HepG2 (cell line): ENCODE measurements around the gene SYS1. TPM values are rescaled to one million over a fixed set of nuclear protein-coding genes. Genes with fewer than 3 reads are reported as not detected.

Source experiments
- BRD4 ChIP-seq: sonication (generic); formaldehyde crosslinking; IDR thresholded peaks from 2 replicates; pipeline ENCODE4 v1.4.0; 2020; ENCODE audit warnings: missing genetic modification reagents
- CCAR2 ChIP-seq: fragments of 200-400 bp; formaldehyde crosslinking; optimal IDR thresholded peaks from 2 replicates; pipeline ENCODE3; 2018; ENCODE audit warnings: low read depth, mild to moderate bottlenecking, low read length, moderate library complexity
- GZF1 ChIP-seq: sonication (generic); formaldehyde crosslinking; IDR thresholded peaks from 2 replicates; pipeline ENCODE4 v1.5.1; 2020; ENCODE audit warnings: mild to moderate bottlenecking, missing genetic modification reagents
- MIER2 ChIP-seq: IDR thresholded peaks from 2 replicates; pipeline ENCODE4 v1.6.1; 2016; ENCODE audit warnings: missing biosample characterization, missing genetic modification reagents
- MLLT10 ChIP-seq: sonication (generic); formaldehyde crosslinking; IDR thresholded peaks from 2 replicates; pipeline ENCODE4 v1.4.0; 2020; ENCODE audit warnings: missing genetic modification reagents
- NR2C2 ChIP-seq: sonication (generic); formaldehyde crosslinking; IDR thresholded peaks from 2 replicates; pipeline ENCODE4 v1.4.0; 2020; ENCODE audit warnings: missing genetic modification reagents, mild to moderate bottlenecking, moderate library complexity, borderline replicate concordance
- ONECUT2 ChIP-seq: sonication (generic); formaldehyde crosslinking; IDR thresholded peaks from 2 replicates; pipeline ENCODE4 v1.4.0; 2020; ENCODE audit warnings: missing genetic modification reagents
- RFX1 ChIP-seq: fragments of 450-650 bp; IDR thresholded peaks from 2 replicates; pipeline ENCODE4 v1.6.1; 2017
- ZBTB42 ChIP-seq: sonication (generic); formaldehyde crosslinking; IDR thresholded peaks from 2 replicates; pipeline ENCODE4 v1.5.0; 2020; ENCODE audit warnings: mild to moderate bottlenecking, missing genetic modification reagents
- ZNF30 ChIP-seq: sonication (generic); formaldehyde crosslinking; IDR thresholded peaks from 2 replicates; pipeline ENCODE4 v1.5.0; 2020; ENCODE audit warnings: mild to moderate bottlenecking, missing genetic modification reagents
- ZNF335 ChIP-seq: sonication (generic); formaldehyde crosslinking; IDR thresholded peaks from 2 replicates; pipeline ENCODE4 v1.4.0; 2020; ENCODE audit warnings: missing genetic modification reagents
- ZNF543 ChIP-seq: sonication (generic); formaldehyde crosslinking; IDR thresholded peaks from 2 replicates; pipeline ENCODE4 v1.4.0; 2020; ENCODE audit warnings: mild to moderate bottlenecking, missing genetic modification reagents
- ZNF674 ChIP-seq: sonication (generic); formaldehyde crosslinking; IDR thresholded peaks from 2 replicates; pipeline ENCODE4 v1.5.0; 2020; ENCODE audit warnings: low read depth, mild to moderate bottlenecking, missing genetic modification reagents
- ZNF709 ChIP-seq: sonication (generic); formaldehyde crosslinking; IDR thresholded peaks from 2 replicates; pipeline ENCODE4 v1.5.0; 2020; ENCODE audit warnings: mild to moderate bottlenecking, missing genetic modification reagents
- polyA plus RNA-seq, 8 experiments: library from polyadenylated mRNA; depleted of rRNA in 3 of 8; stranded (reverse) in 7 of 8; unstranded in 1 of 8; fragments of >200 nt; fragmentation: Illumina TruSeq in 4 of 8; extraction: Trizol in 4 of 8; gene quantifications; 2 replicates each; pipeline versions ENCODE4 v1.2.1 to v1.2.3, GENCODE V29; 2011 to 2016; ENCODE audit warnings: low read depth in 4 of 8, missing spikeins in 1 of 8, mixed read lengths in 1 of 8; ENCODE audit not compliant: insufficient read depth in 1 of 8
- total RNA-seq, 5 experiments: library from RNA; depleted of rRNA; stranded (reverse); fragments of >200 nt; fragmentation: Illumina TruSeq; extraction: Trizol; gene quantifications; 2 replicates each; pipeline ENCODE4 v1.2.3, GENCODE V29; 2016; ENCODE audit warnings: low read depth in 1 of 5
- TF ChIP-seq, protein P1 (sequence below): sonication (generic); formaldehyde crosslinking; IDR thresholded peaks from 2 replicates; pipeline ENCODE4 v1.8.1; 2023; ENCODE audit warnings: mild to moderate bottlenecking, moderate library complexity, missing genetic modification reagents
- TF ChIP-seq, protein P2 (sequence below): sonication (generic); formaldehyde crosslinking; IDR thresholded peaks from 2 replicates; pipeline ENCODE4 v1.8.0; 2022; ENCODE audit warnings: mild to moderate bottlenecking, missing genetic modification reagents, moderate library complexity
- TF ChIP-seq, protein P3 (sequence below): IDR thresholded peaks from 2 replicates; pipeline ENCODE4 v1.6.1; 2018; ENCODE audit warnings: missing genetic modification reagents, mild to moderate bottlenecking, missing compliant biosample characterization
- TF ChIP-seq, protein P4 (sequence below): sonication (generic); formaldehyde crosslinking; IDR thresholded peaks from 2 replicates; pipeline ENCODE4 v1.4.0; 2020; ENCODE audit warnings: mild to moderate bottlenecking, missing genetic modification reagents
- TF ChIP-seq, protein P5 (sequence below): sonication (generic); formaldehyde crosslinking; IDR thresholded peaks from 2 replicates; pipeline ENCODE4 v1.4.0; 2020; ENCODE audit warnings: mild to moderate bottlenecking, missing genetic modification reagents
- TF ChIP-seq, protein P6 (sequence below): sonication (generic); formaldehyde crosslinking; IDR thresholded peaks from 2 replicates; pipeline ENCODE4 v1.4.0; 2020; ENCODE audit warnings: missing genetic modification reagents
- TF ChIP-seq, protein P7 (sequence below): sonication (generic); formaldehyde crosslinking; IDR thresholded peaks from 2 replicates; pipeline ENCODE4 v1.4.0; 2020; ENCODE audit warnings: missing genetic modification reagents

The SYS1 gene
- total and polyA plus RNA-seq, 2 of the 13 experiments (the other 11 are each of a cell fraction or from before 2014, with no cell fraction given), result 38.3 to 65.6 TPM

DNA sequence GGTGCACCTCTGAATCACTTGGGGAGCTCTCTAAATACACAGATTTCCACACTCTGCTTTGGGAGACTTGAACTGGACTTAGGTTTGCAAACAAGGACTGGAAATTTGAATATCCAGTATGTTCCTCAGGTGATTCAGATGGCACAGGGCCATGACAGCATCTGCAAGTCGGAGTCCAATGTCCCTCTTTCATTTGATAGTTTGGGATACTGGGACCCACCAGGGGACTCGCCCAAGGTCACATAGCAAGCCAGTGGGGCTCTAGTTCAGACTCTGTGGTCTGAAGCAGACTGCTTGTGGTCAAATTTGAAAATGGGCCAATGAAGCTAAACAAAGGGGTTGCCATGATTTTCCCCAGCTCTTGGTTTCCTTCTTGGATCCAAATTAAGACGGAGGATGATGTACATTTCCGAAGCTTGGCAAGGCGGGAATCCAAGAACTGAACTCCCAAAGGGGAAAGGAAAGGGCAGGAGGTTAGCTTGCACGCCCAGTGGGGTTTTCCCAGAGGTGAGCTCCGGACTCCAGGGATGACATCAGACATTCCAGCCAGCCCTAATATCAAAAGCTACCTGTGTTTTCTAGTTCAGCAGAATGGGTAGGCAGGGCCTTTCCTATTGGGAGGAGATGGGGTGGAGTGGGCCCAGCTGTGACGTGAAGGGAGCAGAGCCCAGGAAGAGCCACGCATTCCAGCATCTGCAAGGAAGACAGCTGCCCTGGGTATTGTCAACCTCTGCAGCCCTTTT lies 3.4 kb upstream of the SYS1 start (continued):
- no peak for TF ChIP-seq RFX1
- TF ChIP-seq, protein P1, sequence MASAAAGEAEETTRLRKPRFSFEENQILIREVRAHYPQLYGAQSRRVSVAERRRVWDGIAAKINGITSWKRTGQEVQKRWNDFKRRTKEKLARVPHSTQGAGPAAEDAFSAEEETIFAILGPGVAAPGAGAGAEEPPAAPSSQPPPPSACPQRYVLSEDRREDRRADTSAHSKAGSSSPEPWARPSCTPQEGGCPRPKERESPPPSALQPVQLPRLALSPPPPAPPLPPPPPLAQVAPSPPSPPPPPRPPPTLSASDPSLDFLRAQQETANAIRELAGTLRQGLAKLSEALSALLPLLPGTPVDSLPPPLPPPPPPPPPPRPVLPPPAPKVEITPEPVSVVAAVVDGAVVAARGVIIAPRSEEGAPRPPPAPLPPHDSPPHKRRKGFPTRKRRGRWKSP, result peak; percentile 37; the same call in 1 of the 2 replicates
- no peak for TF ChIP-seq ZNF709 (CRISPR knock-in tag)
- TF ChIP-seq MLLT10, result no peak
- no peak for TF ChIP-seq ZNF335
- TF ChIP-seq, protein P2, sequence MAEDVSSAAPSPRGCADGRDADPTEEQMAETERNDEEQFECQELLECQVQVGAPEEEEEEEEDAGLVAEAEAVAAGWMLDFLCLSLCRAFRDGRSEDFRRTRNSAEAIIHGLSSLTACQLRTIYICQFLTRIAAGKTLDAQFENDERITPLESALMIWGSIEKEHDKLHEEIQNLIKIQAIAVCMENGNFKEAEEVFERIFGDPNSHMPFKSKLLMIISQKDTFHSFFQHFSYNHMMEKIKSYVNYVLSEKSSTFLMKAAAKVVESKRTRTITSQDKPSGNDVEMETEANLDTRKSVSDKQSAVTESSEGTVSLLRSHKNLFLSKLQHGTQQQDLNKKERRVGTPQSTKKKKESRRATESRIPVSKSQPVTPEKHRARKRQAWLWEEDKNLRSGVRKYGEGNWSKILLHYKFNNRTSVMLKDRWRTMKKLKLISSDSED, result no peak
- no peak for TF ChIP-seq ZNF543 (CRISPR knock-in tag)
- TF ChIP-seq, protein P3, sequence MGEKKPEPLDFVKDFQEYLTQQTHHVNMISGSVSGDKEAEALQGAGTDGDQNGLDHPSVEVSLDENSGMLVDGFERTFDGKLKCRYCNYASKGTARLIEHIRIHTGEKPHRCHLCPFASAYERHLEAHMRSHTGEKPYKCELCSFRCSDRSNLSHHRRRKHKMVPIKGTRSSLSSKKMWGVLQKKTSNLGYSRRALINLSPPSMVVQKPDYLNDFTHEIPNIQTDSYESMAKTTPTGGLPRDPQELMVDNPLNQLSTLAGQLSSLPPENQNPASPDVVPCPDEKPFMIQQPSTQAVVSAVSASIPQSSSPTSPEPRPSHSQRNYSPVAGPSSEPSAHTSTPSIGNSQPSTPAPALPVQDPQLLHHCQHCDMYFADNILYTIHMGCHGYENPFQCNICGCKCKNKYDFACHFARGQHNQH (CRISPR knock-in tag), result no peak
- TF ChIP-seq ZNF30 (CRISPR knock-in tag), result no peak
- peak; percentile 56; the same call in 1 of the 2 replicates for TF ChIP-seq BRD4 (CRISPR knock-in tag)
- TF ChIP-seq ONECUT2 (CRISPR knock-in tag), result no peak
- no peak for TF ChIP-seq ZNF674 (CRISPR knock-in tag)
- TF ChIP-seq, protein P4, sequence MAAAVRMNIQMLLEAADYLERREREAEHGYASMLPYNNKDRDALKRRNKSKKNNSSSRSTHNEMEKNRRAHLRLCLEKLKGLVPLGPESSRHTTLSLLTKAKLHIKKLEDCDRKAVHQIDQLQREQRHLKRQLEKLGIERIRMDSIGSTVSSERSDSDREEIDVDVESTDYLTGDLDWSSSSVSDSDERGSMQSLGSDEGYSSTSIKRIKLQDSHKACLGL (CRISPR knock-in tag), result no peak
- TF ChIP-seq, protein P5, sequence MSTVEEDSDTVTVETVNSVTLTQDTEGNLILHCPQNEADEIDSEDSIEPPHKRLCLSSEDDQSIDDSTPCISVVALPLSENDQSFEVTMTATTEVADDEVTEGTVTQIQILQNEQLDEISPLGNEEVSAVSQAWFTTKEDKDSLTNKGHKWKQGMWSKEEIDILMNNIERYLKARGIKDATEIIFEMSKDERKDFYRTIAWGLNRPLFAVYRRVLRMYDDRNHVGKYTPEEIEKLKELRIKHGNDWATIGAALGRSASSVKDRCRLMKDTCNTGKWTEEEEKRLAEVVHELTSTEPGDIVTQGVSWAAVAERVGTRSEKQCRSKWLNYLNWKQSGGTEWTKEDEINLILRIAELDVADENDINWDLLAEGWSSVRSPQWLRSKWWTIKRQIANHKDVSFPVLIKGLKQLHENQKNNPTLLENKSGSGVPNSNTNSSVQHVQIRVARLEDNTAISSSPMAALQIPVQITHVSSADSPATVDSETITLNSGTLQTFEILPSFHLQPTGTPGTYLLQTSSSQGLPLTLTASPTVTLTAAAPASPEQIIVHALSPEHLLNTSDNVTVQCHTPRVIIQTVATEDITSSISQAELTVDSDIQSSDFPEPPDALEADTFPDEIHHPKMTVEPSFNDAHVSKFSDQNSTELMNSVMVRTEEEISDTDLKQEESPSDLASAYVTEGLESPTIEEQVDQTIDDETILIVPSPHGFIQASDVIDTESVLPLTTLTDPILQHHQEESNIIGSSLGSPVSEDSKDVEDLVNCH (CRISPR knock-in tag), result no peak
- TF ChIP-seq ZBTB42 (CRISPR knock-in tag), result peak; percentile 78; the same call in 1 of the 2 replicates
- TF ChIP-seq MIER2 (CRISPR knock-in tag), result no peak
- TF ChIP-seq, protein P6, sequence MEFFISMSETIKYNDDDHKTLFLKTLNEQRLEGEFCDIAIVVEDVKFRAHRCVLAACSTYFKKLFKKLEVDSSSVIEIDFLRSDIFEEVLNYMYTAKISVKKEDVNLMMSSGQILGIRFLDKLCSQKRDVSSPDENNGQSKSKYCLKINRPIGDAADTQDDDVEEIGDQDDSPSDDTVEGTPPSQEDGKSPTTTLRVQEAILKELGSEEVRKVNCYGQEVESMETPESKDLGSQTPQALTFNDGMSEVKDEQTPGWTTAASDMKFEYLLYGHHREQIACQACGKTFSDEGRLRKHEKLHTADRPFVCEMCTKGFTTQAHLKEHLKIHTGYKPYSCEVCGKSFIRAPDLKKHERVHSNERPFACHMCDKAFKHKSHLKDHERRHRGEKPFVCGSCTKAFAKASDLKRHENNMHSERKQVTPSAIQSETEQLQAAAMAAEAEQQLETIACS (CRISPR knock-in tag), result no peak
- TF ChIP-seq CCAR2, result no peak
- TF ChIP-seq, protein P7, sequence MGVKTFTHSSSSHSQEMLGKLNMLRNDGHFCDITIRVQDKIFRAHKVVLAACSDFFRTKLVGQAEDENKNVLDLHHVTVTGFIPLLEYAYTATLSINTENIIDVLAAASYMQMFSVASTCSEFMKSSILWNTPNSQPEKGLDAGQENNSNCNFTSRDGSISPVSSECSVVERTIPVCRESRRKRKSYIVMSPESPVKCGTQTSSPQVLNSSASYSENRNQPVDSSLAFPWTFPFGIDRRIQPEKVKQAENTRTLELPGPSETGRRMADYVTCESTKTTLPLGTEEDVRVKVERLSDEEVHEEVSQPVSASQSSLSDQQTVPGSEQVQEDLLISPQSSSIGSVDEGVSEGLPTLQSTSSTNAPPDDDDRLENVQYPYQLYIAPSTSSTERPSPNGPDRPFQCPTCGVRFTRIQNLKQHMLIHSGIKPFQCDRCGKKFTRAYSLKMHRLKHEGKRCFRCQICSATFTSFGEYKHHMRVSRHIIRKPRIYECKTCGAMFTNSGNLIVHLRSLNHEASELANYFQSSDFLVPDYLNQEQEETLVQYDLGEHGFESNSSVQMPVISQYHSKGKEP (CRISPR knock-in tag), result no peak
- no peak for TF ChIP-seq GZF1
- no peak for TF ChIP-seq NR2C2 (CRISPR knock-in tag)
